Measurements from ENCODE around the gene GSTT2.
"Not testable (repeated sequence)": the region's sequence is repeated elsewhere in the genome, so short reads cannot be mapped to it uniquely, and the experiment has no call there.

DNA sequence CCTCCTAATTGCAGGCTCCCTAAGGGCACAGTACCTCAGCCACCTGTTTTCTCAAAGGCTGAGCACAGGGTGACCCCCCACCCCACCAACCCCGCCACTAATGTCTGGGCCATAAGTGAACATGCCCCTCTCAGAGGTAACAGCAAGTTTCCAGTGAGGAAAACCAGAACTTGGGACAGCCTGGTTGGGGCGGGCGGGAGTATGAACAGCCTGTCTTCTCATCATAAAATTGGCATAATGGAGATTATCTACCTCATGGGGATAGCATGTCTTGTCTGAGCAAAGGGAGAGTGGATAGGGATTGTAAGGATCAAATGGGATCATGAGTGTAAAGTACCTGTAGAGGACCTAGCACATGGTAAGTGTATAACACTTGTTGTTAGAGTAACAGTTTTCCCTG lies 8.0 kb upstream of the GSTT2 start:
- not testable (repeated sequence) for TF ChIP-seq GATA1 (IDR thresholded peaks at IDR 0.05; ENCODE audit: low read depth, low read length); POLR2A (IDR thresholded peaks at IDR 0.05; ENCODE audit: low read length)

Data from erythroblast (primary cell).